Thyroid gland (tissue), 4 donors: ENCODE results near the gene TENM3.

Source experiments
- CTCF ChIP-seq, 6 experiments: fragments of 200-600 bp in 3 of 6; fragments of 450-650 bp in 3 of 6; sonication (generic) in 3 of 6; IDR thresholded peaks; one replicate each; pipeline ENCODE4 v1.5.1; 2016 to 2019; ENCODE audit warnings: antibody characterized with exemption in 6 of 6, mild to moderate bottlenecking in 2 of 6, inconsistent platforms in 1 of 6, moderate library complexity in 1 of 6
- POLR2A ChIP-seq, 2 donors: fragments of 450-650 bp; IDR thresholded peaks; one replicate each; pipeline ENCODE4 v1.6.1; 2017; ENCODE audit warnings: antibody characterized with exemption in 2 of 2, mild to moderate bottlenecking in 2 of 2, moderate library complexity in 1 of 2

- TF ChIP-seq CTCF (IDR thresholded peaks at IDR 0.05) (no peak), POLR2A (IDR thresholded peaks at IDR 0.05) (no peak)
Measured at GRCh38 chr4:182306792-182307507, 63.7 kb downstream of the TENM3 start.
